Suppressor macrophage treated with lipopolysaccharide for 1 hour (primary cell): Measurements from ENCODE around the gene EREG.

Experiments
- DNase-seq, 3 donors: peaks; one replicate each; pipeline ENCODE4 v3.0.0-alpha.2; 2020 to 2022

The EREG gene

GRCh38 chr4:74353858-74354257 is 11.1 kb upstream of the EREG start:
- DNase-seq: no peak

DNA sequence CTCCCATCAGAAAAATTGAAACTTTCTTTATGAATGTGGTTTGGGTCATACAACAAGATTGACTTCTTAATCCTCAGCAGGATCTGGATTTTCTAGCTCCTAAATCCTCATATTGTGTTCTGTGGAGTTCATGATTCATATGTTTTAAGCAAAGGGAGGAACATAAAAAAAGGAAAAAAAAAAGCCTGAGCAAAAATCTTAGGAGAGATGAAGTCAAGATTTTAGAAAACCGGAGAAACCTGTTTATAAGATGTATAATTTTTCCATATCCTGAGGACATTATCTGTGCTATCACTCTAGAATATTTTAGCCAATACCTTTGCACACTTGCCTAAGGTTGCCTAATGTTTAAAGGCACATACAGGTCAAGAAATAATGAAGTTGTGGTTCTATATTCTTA is 7.0 kb upstream of the EREG start:
- no peak for DNase-seq

DNA sequence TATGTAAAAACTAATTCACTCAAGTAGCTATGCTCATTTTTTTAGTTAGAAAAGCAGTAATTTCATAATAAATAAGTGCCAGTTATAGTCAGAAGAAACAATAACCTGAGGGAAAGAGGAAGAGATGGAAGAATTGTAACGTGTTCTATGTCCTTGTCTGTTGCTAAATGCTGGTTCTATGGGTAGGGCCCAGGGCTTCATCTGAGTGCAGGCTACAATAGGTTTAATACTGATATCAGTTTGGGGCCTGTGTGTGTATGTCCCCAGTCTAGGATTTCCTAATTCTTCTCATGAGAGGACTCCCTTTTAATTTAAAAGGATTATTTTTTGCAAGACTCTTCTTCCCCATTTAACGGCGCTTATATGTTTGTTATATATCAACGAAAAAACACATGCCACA is 3.3 kb upstream of the EREG start:
- DNase-seq: no peak

GRCh38 chr4:74362347-74362746 is 2.6 kb upstream of the EREG start:
- peak; percentile 18 to 63 (median 28) for DNase-seq

GRCh38 chr4:74364256-74364651 is 691 bp upstream of the EREG start:
- no peak for DNase-seq

- peak in 1 of 3 donors; percentile 31 for DNase-seq
Observed at GRCh38 chr4:74365761-74366160, 816 bp downstream of the EREG start.

- peak; percentile 59 to 83 (median 81) for DNase-seq
Observed at GRCh38 chr4:74366367-74366911, 1.5 kb downstream of the EREG start.

GRCh38 chr4:74367656-74368290 is 2.8 kb downstream of the EREG start:
- no peak for DNase-seq

DNA sequence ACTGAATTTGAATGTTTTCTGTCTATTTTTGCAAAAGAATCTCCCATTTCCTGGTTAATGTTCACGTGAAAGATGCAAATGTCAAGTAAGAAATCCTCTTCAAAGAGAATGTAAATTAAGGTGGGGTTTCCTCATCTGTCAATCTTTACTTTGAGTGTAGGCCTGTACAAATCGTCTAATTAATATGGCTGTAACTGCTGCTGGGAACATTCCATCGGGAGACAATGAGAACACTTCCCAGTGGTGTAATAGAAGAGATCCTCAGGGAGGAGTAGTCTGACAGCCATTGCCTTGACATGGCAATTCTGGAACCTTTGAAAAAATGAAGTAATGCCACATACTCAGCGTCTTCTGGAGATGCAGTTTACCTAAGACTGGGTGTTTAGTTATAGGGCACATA is 3.7 kb downstream of the EREG start:
- no peak for DNase-seq

DNA sequence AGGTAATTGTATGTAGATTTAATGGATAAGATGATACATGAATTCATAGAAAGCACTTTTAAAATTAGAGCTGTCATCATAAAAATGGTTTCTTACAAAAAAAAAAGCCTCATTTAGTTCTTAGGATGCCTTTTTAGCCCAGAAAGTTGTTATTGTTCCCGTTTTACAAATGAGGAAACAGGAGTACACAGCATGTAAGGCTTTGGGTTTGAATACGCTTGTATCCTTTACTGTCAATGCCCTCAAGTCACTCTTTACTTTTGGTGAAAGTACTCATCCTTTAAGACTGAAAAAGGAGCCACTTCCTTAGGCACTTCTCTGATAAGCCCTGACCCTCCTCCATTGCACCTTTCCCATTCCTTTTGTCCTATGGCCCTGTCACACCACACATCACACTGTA is 4.9 kb downstream of the EREG start:
- DNase-seq: peak; percentile 24 to 57 (median 49)

- peak; percentile 65 to 69 (median 65) for DNase-seq
Observed at GRCh38 chr4:74370912-74371311, 6.0 kb downstream of the EREG start.

GRCh38 chr4:74374128-74374527 is 9.2 kb downstream of the EREG start:
- no peak for DNase-seq

GRCh38 chr4:74374561-74375327 is 9.8 kb downstream of the EREG start:
- DNase-seq: peak; percentile 97 to 99 (median 99)

DNA sequence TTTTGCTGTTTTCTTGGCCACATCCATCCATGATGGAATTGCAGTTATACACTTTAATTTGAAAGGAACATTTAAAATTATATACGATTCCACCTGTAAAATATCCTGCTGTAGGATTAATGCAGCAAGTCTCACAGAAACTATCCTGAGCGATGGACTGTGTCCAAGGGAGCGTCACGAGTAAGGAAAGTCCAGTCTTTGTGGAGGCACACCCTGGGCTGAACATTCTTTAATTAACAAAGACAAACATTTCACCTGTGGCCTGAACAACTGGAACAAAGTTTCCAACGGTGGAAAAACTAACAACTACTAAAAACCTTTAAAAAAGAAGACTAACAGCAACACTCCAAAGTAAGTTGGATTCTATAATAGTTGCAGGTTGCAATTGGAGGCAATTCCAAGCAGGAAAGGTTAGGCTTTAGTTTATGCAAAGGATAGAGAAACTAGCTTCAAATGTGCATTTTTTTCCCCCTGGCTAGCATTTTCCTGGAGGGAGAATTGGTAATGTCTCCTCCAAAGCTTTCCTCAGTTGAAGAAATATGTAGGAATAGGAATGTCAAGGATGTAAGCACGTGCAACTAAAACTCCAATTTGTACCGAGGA is 11.0 kb downstream of the EREG start:
- no peak for DNase-seq

DNA sequence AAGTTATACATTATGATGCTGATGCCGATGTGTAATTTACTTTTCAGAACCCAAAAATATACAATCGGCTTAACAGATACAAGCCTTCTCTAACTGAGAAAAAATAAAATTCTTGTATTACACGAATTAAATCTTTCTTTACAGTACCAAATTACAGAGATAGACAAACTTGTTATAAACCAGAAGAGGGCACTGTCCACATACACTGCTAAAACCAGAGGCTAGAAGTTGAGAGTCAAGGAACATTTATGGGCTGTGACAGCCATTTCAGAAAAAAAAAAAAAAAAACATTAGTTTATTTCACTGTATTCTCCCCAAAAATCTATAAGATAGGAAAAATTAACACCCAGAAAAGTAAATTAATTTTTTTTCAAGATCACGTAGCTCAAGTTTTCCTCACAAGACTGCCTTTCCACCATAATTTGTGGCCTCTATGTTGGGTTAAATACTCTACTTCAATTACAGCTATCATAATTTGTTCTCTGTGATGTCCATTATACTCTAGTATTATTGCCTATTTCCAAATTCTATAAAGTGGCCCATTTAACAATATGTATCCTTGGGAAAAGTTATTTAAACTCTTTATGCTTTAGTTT is 12.0 kb downstream of the EREG start:
- peak; percentile 55 to 76 (median 69) for DNase-seq

DNA sequence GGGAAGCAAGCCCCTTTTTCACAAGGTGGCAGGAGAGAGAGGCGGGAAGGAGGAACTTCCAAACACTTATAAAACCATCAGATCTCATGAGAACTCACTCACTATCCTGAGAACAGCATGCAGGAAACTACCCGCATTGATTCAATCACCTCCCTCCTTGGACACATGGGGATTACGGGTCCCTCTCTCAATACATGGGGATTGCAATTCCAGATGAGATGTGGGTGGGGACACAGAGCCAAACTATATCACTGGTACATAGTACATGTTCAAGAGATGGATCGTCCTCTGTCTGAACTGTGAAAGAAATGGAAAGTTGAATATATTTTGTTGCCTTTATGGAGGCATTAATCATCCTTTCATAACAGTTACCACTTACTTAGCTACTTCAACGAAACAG is 12.8 kb downstream of the EREG start:
- DNase-seq: peak; percentile 38 to 47 (median 44)

GRCh38 chr4:74378573-74378972 is 13.6 kb downstream of the EREG start:
- DNase-seq: no peak

GRCh38 chr4:74379912-74380311 is 15.0 kb downstream of the EREG start:
- DNase-seq: no peak

- peak in 2 of 3 donors; percentile 49 to 54 for DNase-seq
Observed at GRCh38 chr4:74385386-74385785, 20.4 kb downstream of the EREG start.

- no peak for DNase-seq
Observed at GRCh38 chr4:74386159-74386558, 21.2 kb downstream of the EREG start.

DNA sequence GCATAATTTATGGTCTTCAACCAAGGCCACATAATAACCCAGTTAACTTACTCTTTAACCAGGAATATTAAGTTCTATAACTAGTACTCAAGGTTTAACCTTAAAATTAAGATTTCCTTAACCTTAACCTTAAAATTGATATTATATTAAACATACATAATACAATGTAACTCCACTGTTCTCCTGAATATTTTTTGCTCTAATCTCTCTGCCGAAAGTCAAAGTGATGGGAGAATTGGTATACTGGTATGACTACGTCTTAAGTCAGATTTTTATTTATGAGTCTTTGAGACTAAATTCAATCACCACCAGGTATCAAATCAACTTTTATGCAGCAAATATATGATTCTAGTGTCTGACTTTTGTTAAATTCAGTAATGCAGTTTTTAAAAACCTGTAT is 22.8 kb downstream of the EREG start:
- no peak for DNase-seq

DNA sequence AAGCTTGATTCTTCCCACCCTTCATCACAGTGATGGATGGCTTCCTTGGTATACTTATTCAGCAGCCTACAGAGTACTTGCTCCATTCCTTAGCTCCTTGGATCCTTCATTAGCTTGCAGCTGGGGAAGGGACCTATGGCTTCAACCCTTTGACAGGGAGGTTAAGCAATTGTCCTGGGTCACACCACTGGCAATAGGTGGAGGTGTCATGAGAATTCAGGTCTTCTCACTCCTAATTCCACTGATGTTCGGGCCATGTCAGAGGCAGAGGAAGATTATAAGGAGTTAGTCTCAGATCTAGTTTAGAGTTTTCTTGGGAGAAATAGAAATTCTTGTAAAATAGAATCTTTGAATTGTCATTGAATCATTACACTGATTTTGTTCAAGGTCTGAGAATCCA is 24.5 kb downstream of the EREG start:
- no peak for DNase-seq

DNA sequence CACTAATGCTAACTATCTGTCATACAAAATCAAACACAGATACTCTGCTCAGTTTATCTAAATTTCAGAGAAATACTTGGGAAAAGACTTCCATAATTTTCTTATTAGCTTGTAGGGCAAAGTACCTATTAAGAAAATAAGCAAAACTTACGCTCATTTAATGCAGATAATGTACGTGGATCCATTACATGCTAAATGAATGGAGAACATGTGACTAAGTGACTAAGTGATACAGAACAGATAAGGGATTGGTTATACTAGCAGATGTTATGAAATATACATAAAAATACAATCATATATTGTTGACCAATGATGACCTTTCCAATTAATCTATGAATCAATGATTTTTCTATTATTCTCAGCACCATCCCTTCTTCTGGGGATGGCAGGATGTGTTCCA is 25.7 kb downstream of the EREG start:
- no peak for DNase-seq
